ENCODE data around the gene SETD2.
"Not testable (repeated sequence)": the region's sequence is repeated elsewhere in the genome, so short reads cannot be mapped to it uniquely, and the experiment has no call there.

SETD2 gene

DNA sequence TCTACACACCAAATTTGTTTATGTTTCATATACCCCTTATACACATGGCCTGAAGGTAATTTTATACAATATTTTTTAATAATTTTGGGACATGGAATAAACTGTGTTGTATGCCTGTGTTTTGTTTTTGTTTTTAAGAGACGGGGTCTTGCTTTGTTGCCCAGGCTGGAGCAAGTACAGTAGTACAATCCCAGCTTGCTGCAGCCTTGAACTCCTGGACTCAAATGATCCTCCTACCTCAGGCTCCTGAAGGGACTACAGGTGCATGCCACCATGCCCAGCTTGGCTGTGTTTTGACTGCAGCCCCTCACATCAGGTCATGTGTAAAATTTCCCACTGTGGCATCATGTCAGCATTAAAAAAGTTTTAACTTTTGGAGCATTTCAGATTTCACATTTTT is 18.6 kb downstream of the SETD2 start:
- DNase-seq, result no peak

DNA sequence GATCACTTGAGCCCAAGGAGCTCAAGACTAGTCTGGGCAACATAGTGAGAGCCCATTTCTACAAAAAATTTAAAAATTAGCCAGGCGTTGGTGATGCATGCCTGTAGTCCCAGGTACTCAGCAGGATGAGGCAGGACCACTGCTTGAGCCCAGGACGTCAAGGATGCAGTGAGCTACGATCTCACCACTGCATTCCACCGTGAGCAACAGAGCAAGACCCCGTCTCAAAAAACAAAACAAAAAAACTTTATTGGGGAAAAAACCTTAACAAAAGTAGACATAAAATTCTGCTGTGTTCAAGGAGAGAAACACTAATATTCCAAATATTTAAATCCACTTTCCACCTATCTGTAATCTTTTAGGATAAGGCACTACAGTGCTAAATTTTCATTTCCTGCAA is 20.8 kb downstream of the SETD2 start:
- DNase-seq, result no peak

DNA sequence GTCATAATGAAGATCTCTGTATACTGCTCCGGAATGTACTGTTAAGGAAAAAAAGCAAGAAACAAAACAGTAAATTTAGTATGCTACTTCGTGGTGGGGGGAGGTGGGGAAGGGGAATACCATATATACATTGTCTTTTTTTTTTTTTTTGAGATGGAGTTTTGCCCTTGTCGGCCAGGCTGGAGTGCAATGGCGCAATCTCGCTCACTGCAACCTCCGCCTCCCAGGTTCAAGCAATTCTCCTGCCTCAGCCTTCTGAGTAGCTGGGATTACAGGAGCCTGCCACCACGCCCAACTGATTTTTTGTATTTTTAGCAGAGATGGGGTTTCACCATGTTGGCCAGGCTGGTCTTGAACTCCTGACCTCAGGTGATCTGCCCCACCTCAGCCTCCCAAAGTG is 21.4 kb downstream of the SETD2 start:
- not testable (repeated sequence) for DNase-seq

DNA sequence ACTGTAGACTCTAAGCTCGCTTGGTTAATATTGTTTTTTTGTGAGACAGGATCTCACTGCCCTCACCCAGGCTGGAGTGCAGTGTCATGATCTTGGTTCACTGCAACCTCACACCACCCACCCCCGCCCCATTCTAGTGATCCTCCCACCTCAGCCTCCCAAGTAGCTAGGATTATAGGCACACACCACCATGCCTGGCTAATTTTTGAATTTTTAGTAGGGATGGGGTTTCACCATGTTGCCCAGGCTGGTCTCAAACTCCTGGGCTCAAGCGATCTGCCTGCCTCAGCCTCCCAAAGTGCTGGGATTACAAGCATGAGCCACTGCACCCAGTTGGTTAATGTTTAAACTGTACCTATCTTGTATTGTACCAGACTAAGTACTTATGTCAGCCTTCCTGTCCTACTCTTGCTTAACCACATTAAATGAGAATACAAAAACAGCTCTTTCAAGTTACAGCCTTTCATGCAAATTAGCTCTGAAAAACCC is 22.9 kb downstream of the SETD2 start:
- DNase-seq, result not testable (repeated sequence)

DNA sequence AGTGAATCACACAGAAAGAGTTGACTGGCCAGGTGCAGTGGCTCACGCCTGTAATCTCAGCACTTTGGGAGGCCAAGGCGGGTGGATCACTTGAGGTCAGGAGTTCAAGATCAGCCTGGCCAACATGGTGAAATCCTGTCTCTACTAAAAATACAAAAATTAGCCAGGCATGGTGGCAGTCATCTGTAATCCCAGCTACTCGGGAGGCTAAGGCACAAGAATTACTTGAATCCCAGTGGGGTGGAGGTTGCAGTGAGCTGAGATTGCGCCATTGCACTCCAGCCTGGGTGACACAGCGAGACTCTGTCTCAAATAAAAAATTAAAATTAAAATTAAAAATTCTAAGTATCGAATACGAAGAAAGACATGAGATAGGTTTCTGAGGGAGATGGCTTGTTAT is 23.4 kb downstream of the SETD2 start:
- DNase-seq, result not testable (repeated sequence)

DNA sequence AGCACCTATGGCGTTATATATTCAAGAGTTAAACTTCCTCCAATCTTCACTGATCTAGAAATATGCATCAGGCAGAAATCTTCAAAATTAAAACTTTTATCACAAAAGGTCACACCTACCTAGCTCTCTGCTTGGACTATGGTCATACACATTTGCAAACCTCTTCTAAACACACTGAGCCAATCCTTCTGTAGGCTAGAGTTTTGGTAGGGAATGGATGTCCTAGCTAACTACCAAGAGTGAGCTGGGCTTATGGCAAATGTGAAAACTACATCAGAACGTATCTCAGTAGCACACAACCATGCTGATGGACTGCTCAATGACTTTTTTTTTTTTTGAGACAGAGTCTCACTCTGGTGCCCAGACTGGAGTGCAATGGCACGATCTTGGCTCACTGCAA is 29.6 kb downstream of the SETD2 start:
- DNase-seq, result no peak

DNA sequence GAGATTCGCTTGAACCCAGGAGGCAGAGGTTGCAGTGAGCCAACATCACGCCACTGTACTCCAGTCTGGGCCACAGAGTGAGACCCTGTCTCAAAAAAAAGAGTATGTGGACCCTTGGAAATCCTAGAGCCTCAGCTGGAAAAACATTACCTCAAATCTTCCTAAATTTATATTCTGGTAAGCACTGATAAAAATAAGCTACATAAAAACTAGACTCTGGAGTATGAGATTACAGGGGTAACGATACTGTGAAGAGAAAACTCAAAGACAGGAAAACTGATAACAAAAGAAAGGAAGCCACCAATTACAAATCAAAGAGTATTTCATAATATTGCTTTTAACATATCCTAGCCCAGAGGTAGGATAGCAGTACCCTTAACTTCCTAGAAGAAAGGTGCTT is 30.3 kb downstream of the SETD2 start:
- no peak for DNase-seq

DNA sequence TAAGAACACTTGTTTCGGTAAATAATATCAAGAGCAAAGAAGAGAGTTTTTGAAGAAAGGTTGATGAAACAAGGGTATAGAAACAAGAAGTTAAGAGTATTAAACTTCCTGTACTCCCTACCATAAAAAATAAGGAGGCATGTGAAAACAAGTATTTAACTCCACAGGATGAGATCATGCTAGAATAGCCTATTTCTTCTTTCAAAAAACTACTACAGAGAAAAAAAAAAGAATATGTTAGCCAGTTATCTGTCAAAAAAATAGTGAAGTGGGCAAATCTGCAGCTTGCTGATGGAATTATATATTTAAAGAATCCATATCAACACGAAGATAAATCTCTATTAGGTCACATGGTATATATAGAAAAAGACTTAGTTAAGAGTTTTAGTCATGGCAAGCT is 33.4 kb downstream of the SETD2 start:
- no peak for DNase-seq

DNA sequence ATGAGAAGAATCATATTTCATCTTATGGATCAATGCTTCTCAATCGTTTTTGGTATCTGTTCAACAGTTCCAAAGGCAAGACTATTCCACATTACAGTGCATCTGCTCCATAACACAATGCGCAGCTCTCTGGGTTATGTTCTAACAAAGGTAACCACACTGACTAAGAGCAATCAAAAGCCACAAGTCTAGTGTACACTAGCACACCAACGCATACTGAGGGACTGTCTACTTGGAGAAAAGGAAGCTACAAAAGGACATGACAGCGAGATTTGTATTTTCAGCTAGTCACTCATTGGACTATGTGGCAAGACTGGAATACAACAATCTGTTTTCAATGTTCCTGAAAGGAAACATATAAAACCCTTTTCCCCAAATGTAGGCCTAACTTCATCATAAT is 35.8 kb downstream of the SETD2 start:
- DNase-seq, result no peak

DNA sequence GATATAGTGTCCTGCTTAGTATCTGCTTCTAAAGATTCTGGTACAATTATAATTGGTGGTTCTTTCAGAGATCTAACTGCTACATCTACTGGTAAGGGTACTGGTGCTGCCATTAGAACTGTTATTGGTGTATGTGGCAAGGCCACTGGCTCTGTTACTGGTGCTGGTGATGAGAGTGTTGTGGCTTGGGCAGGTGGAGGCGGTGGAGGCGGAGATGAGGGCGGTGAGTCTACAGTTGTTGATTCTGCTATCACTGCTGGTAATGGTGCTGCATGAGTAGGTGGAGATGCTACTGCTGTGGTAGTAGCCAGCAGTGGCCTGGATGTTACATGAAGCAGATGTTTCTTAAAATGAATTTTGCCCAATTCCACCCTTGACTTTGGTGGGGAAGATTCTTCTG is 40.1 kb downstream of the SETD2 start:
- DNase-seq, result no peak

DNA sequence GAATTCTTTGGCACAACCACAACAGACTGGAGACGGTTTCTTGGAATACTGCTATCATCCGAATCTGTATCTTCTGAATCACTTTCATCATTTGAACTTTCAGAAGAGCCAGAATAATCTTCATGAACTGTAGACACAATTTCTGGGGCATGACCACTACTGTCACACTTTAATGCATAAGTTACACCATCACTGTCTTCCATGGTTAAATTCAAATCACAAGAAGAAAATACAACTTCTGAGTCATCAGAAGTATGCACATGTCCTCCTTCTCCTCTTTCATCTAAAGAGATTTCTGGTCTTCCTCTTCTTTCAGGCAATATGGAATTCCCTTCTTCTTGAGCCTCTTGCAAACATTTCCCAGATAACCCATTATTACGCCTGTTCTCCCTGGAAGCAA is 42.5 kb downstream of the SETD2 start:
- DNase-seq, result no peak

DNA sequence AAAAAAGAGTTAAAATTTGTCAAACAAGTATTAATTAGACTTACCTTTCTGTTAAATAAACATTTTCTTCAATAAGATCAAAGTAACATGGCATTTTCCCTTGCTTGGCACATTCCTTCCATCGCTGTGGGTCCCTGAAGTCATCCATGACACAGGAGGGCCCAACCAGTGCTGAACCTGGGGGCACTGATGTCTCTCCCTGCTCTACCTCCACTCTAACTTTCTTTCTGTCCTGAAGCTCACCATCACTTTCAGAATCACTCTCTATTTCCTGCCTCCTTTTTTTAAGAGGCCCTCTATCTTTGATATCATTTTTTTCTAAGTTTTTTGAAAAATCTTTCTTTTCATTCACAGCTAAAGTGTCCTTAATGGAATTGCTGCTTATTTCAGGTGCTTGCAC is 43.8 kb downstream of the SETD2 start:
- DNase-seq, result no peak

DNA sequence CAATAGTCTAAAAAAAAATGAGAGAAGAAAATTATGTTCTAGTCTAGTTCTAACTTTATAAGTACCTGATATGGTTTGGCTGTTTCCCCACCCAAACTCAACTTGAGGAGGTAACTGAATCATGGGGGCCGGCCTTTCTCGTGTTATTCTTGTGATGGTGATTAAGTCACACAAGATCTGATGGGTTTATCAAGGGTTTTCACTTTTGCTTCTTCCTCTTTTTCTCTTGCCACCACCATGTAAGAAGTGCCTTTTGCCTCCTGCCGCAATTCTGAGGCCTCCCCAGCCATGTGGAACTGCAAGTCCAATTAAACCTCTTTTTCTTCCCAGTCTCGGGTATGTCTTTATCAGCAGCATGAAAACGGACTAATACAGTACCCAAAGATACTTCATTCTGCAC is 44.5 kb downstream of the SETD2 start:
- DNase-seq, result not testable (repeated sequence)

DNA sequence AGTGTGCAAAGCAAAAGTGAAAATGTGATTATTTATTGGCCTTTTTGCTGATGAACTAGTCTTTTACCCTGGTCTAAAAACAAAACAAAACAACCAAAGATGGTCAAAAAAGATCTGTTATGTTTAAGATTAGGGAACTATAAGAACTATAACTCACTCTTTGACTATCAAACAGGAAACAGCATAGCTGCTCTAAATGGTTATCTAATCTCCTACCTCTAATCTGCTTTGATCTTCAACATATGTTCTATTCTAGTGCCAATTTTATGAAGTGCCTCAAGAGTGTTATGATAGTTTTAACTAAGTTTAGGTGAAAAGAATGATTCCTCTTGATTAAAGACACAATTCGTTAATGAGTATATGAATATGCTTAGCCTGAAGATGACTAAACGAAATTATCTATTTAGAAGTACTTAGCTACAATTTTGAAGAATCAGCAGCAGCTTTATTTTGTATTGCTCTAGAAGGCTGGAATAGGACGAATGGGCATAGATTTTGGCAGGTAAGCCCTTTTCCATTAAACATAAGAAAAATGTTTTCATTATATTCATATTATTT is 46.0 kb downstream of the SETD2 start:
- DNase-seq, result no peak

DNA sequence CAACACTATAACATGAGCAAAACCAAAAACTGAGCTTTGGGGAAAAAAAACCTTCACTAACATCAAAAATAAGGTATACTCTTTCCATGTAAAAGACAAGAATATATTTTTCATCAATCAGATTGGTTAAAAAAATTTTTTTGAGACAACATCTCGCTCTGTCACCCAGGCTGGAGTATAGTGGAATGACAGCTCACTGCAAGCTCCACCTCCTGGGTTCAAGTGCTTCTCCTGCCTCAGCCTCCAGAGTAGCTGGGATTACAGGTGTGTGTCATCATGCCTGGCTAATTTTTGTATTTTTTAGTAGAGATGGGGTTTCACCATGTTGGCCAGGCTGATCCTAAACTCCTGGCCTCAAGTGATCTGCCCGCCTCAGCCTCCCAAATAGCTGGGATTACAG is 48.4 kb downstream of the SETD2 start:
- DNase-seq, result not testable (repeated sequence)

DNA sequence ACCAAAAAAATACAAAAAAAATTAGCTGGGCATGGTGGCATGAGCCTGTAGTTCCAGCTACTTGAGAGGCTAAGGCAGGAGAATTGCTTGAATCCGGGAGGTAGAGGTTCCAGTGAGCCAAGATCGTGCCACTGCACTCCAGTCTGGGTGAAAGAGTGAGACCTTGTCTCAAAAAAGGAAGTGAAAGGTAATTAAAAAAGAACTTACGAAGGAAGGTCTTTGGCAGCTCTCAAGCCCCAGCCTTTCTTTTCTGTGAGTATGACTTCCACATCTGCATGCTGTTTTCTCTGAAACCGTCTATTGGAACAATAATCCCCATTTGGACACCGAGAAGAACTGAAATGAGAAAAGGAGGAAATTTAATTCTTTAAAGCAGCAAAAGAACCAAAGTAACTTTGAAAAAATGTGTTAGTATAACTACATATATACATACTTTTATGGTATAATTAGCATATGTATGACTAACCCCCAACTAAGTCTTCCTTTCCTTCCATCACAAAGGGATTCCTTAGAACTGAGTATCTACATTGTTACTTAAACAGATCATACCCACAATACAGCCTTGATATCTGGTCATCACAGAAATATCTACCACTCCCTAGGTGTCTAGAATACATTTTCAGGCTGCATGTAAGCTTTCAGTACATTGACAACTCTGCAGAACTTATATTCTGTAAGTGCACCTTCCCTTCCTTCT is 50.1 kb downstream of the SETD2 start:
- no peak for DNase-seq

DNA sequence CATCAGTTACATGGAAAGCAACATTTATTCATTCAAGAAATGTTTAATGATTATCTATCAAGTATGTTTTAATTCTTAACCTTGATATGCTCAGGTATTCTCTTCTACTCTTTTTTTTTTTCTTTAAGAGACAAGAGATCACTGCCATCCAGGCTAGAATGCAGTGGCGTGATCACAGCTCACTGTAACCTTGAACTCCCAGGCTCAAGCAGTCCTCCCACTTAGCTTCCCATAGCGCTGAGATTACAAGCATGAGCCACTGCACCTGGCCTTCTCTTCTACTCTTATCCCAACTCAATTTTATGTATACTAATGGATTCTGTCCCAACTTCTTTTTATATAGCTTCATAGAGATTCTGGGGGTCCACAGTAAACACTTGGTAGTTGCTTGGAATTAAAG is 50.9 kb downstream of the SETD2 start:
- no peak for DNase-seq

DNA sequence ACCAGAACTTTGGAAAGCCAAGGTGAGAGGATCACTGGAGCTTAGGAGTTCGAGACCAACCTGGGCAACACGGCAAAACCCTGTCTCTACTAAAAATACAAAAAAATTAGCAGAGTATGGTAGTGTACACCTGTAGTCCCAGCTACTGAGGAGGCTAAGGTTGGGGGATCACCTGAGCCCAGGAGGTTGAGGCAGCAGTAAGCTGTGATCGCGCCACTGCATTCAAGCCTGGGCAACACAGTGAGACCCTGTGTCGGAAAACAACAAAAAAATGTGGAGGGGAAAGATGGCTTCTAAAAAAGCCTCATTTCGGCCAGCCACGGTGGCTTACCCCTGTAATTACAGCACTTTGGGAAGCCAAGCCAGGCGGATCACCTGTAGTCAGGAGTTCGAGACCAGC is 54.5 kb downstream of the SETD2 start:
- no peak for DNase-seq

DNA sequence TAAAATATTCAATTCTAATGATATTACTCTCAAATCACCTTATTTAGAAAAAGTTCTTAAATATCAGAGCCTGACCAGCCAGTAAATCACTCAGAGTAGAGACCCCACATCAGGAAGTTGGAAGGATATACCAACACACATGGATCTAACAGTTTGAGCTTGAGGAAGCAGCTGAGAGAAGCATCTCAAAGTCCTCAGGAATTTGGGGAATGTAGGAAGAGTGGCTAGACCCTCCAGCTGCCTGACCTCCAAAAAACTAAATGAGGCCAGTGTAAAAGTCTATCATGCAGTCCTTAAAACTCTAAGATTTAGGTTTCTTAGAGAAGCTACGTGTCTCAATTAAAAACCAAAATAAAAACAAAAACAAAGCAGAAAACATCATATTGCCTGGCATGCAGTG is 55.4 kb downstream of the SETD2 start:
- DNase-seq, result no peak

DNA sequence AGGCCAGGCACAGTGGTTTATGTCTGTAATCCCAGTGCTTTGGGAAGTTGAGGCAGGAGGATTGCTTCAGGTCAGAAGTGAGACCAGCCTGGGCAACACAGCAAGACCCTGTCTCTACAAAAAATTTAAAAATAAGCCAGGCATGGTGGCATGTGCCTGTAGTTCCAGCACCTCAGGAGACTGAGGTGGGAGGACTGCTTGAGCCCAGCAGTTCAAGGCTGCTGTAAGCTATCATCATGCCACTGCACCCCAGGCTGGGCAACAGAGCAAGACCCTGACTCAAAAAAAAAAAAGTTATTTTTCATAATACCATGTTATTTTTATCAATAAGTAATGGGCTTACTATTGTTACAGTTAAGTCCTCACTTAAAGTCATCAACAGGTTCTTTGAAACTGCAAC is 59.7 kb downstream of the SETD2 start:
- no peak for DNase-seq

DNA sequence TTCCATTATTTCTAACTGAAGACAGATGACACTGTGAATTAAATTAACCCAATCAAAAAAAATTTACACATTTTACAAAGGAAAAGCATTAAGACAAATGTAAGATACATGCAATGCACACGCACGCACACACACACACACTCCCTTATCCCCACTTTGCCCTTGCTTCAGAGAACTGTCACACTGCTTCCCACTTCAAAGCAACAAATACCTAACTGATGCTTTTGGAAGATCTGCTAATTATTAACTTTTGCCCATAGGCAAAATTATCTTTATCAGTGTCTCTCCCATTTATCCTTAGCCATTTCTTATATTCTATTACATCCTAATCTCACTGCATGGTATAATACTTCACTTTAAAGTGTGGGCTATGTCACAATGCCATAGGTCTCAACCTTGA is 60.3 kb downstream of the SETD2 start:
- DNase-seq, result no peak

DNA sequence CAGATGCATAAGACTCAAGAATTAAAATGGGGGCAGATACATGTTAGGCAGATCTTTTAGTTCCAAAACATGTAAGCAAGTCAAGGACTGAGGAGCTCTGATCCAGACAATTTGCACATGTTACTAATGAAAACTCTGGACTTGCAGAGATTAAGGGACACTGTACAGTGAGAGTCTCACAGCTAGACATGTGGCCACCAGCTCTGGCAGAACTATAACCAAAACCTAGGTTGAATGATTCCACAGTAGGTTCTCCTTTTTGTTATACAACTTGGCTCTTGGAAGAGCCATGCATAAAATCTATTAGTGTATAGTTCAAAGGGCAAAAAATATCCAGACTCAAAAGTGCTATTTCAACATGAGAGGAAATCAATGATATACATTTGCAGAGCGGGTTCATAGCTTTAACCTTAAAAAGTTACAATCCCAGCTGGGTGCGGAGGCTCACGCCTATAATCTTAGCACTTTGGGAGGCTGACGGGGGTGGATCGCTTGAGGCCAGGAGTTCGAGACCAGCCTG is 61.8 kb downstream of the SETD2 start:
- DNase-seq, result no peak

DNA sequence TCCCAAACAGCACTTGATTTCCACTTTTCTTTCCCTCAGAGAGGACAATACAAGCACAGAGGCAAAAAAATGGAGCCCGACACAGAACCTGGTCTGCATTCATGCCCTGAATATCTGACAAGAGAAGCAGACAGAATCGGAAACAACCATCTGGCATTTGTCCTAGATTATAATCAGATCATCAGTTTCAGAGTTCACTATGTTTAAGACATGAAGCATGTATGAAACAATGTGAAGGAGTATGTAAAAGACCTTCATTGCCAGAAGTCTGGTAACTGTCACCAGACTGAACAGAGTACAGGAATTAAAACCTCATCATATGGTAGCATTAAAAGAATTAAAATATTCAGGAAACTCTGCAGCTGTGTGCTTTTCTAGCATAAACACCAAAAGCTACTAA is 65.0 kb downstream of the SETD2 start:
- DNase-seq, result no peak

DNA sequence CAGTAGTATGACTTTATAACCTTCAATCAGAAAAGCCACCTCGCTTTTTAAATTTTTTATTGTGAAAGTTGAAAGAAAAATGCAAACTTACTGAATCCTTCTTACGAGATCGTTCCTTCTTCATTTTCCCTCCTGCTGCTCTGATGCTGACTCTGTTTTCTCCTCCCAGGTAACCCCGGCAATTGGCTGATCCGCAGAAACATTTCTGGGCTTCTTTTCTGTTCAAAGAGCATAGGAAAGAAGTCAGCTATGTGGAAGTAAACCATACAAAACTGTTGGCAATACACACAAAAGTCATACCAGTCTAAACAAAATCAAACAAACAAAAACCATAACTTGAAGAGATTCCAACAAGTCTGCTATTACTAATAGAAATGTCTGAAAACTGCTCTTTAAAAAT is 66.0 kb downstream of the SETD2 start:
- DNase-seq, result no peak

DNA sequence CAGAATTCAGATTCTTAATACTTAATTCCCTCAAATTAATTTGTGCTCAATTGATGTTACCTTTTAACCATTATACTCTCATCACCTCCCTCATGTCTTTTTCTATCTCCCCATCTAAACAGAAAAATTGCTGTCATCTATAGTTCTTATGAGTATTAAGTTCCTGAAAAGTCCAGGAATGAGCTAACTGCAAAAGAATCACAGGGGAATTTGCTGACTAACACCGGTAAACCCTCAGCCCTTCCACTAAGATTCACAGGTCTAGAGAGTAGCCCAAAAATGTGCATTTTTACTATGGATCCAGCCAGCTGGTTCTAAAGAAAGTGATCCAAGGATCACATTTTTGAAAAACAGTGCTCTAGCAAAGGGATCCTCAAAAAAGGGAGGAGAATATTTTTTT is 67.0 kb downstream of the SETD2 start:
- no peak for DNase-seq
